ENCODE data around the gene SEMA4G.

DNA sequence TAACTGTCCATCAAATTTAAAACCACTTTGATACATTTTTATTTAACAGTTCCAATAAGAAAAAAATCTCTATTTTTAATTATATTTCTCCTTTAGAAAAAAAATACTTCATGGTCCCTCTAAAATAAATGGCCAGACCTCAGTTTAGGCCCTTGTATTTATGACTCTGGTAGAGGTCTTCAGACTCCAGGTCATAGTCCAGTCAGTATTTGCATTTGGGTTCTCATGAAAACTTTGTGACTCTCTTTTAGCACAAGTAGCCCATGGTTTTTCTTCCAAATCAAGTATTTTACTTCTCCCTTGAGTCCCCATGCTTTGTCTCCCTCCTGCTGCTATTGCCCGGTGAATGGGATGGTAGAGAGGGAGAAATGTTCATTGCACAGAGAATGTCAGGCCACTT, 5.5 kb upstream of the SEMA4G start:
- TF ChIP-seq, protein P1, sequence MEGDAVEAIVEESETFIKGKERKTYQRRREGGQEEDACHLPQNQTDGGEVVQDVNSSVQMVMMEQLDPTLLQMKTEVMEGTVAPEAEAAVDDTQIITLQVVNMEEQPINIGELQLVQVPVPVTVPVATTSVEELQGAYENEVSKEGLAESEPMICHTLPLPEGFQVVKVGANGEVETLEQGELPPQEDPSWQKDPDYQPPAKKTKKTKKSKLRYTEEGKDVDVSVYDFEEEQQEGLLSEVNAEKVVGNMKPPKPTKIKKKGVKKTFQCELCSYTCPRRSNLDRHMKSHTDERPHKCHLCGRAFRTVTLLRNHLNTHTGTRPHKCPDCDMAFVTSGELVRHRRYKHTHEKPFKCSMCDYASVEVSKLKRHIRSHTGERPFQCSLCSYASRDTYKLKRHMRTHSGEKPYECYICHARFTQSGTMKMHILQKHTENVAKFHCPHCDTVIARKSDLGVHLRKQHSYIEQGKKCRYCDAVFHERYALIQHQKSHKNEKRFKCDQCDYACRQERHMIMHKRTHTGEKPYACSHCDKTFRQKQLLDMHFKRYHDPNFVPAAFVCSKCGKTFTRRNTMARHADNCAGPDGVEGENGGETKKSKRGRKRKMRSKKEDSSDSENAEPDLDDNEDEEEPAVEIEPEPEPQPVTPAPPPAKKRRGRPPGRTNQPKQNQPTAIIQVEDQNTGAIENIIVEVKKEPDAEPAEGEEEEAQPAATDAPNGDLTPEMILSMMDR (conservative IDR thresholded peaks at IDR 0.05; ENCODE audit: low read depth, low read length) = no peak
- TF ChIP-seq POLR2A (IDR thresholded peaks at IDR 0.05; ENCODE audit: low read depth, low read length) (no peak), RAD21 (IDR thresholded peaks at IDR 0.05; ENCODE audit: low read length) (no peak), FOS (IDR thresholded peaks at IDR 0.05; ENCODE audit: low read depth, low read length) (no peak), MXI1 (IDR thresholded peaks at IDR 0.05; ENCODE audit: borderline replicate concordance, low read depth, low read length) (no peak), BHLHE40 (IDR thresholded peaks at IDR 0.05; ENCODE audit: low read depth, low read length) (no peak), NFE2L2 (IDR thresholded peaks at IDR 0.05; ENCODE audit: low read depth, low read length) (no peak), CHD1 (IDR thresholded peaks at IDR 0.05; ENCODE audit: low read depth, low read length) (no peak)
- TF ChIP-seq, protein P2, sequence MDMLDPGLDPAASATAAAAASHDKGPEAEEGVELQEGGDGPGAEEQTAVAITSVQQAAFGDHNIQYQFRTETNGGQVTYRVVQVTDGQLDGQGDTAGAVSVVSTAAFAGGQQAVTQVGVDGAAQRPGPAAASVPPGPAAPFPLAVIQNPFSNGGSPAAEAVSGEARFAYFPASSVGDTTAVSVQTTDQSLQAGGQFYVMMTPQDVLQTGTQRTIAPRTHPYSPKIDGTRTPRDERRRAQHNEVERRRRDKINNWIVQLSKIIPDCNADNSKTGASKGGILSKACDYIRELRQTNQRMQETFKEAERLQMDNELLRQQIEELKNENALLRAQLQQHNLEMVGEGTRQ (IDR thresholded peaks at IDR 0.05; ENCODE audit: low read depth, low read length) = no peak
- TF ChIP-seq, protein P3, sequence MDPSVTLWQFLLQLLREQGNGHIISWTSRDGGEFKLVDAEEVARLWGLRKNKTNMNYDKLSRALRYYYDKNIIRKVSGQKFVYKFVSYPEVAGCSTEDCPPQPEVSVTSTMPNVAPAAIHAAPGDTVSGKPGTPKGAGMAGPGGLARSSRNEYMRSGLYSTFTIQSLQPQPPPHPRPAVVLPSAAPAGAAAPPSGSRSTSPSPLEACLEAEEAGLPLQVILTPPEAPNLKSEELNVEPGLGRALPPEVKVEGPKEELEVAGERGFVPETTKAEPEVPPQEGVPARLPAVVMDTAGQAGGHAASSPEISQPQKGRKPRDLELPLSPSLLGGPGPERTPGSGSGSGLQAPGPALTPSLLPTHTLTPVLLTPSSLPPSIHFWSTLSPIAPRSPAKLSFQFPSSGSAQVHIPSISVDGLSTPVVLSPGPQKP (IDR thresholded peaks at IDR 0.05; ENCODE audit: borderline replicate concordance, low read depth, low read length) = no peak
